GM19395 (cell line): ENCODE measurements around the gene ANKAR.
A peak's percentile ranks its signal among the peaks of the same experiment; 100 is the strongest.
"Not testable (repeated sequence)": the region's sequence is repeated elsewhere in the genome, so short reads cannot be mapped to it uniquely, and the experiment has no call there.

Experiments
- ATAC-seq: cut with Tn5 transposase; IDR thresholded peaks from one replicate; pipeline ENCODE4 v1.9.1; 2021; ENCODE audit warnings: mild to moderate bottlenecking, moderate library complexity; ENCODE audit not compliant: unreplicated experiment

The ANKAR gene

DNA sequence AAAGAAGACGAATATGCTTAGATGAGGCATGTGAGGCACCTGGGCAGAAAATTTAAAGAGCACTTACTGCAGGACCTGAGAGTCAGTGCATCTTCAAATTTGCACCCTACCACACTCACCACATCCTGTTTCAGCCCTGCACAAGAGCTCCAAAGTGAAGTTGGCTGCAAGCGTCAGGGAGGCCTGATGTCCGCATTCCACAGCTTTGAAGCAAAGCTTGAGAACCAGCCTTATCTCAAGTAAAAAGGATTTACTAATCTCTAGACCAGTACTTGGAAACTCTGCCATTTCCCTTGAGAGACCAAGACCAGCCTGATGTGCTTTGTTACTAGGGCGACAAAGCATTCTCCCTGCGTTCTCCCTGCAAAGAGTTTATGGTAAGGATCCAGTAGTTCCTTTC, 16.6 kb upstream of the ANKAR start:
- peak; percentile 52 for ATAC-seq

GRCh38 chr2:189658306-189659212, 15.9 kb upstream of the ANKAR start:
- ATAC-seq: no peak

DNA sequence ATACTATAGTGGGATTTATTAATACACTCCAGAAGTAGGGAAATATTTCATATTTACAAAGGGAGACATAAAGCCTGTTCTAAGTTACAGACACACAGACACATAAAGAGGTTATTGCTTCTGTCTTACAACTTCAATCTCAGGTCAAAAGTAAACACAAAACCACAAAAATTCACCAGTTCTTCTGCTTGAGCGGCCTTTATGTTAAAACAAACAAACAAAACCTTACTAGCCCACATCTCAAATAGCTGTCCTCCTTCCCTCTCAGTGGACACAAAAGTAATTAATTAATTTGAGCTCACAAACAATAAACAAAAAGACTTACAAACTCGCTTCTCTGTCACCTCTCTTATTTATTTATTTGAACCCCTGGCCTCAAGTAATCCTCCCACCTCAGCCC, 14.7 kb upstream of the ANKAR start:
- ATAC-seq: no peak

- ATAC-seq: no peak
Measured at GRCh38 chr2:189660803-189661147, 13.7 kb upstream of the ANKAR start.

DNA sequence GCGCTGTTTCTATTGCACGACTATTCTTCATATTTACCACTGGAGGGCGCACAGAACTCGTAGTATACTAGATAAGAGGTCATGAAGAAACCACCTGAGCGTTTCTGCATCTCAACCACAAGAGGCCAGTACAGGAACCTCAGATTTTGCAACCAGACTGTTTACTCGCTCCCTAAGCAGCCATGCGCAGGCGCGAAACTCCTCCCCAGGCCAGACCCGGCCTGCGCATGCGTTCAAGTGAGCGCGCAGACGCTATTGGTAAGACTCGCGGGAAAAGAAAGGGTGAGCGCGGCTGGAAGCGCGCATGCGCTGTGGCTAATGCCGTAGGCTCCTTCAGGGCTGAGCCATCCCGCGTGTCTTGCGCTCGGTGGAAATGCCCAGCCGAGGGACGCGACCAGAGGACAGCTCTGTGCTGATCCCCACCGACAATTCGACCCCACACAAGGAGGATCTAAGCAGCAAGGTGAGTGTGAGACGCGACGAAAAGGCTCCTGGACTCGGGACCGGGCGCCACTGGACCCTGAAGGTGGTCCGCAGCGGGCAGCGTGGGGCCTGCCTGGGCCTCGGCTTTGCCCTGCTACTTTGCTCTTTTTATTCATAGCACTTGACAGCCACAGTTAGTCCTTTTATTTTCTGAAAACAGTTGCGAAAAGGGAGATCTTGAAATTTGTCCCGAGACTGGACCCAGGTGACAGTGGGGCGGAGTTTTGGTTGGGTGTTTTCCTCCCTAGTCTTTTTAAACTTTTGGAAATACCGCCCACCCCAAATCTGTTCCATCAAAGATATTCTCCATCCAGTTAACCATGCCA, 13.1 kb upstream of the ANKAR start, which contains the start of gene ASNSD1:
ASNSD1 (plus strand) TSS at position 312 of the 809 bp plus-strand sequence. CDS start 4,674 bp downstream, outside the sequence.
- peak; percentile 93 for ATAC-seq

- ATAC-seq: no peak
Measured at GRCh38 chr2:189661957-189662321, 12.5 kb upstream of the ANKAR start.

DNA sequence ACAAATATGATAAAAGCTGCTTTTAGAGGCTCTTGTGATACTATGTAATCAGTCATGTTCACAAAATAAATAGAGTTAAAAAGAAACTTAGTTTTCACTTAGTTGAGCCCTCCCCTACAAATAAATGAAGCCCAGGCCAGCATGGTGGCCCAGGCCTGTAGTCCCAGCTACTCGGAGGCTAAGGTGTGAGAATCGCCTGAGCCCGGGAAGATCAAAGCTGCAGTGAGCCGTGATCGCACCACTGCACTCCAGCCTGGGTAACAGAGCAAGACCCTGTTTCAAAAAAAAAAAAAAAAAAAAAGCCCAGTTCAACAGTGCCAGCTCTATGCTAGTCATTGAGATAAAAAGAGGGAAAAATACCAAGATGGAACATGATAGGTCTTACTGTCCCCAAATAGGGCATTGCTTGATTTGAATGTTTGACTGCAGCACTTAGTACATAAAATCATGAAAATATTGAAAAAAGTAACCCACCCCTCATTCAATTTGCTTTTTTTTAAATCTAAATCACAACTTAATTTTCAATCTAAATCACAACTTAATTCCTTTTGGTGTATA, 11.7 kb upstream of the ANKAR start:
- no peak for ATAC-seq

- not testable (repeated sequence) for ATAC-seq
Measured at GRCh38 chr2:189663319-189663718, 11.2 kb upstream of the ANKAR start.

DNA sequence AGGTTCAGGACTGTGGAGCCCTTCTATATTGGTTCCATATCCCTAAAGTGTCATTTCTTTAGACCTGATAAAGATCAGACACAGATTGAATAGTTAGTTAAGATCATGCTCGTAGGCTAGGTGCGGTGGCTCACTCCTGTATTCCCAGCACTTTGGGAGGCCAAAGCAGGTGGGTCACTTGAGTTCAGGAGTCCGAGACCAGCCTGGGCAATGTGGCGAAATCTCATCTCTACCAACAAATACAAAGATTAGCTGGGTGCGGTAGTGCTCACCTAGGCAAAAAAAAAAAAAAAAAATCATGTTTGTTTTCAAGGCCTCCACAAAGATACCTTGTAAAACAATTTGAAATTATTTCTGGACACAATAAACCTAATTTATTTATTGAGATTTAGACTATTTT, 4.6 kb upstream of the ANKAR start:
- no peak for ATAC-seq

GRCh38 chr2:189673661-189674373, 653 bp upstream of the ANKAR start:
- peak; percentile 33 for ATAC-seq

DNA sequence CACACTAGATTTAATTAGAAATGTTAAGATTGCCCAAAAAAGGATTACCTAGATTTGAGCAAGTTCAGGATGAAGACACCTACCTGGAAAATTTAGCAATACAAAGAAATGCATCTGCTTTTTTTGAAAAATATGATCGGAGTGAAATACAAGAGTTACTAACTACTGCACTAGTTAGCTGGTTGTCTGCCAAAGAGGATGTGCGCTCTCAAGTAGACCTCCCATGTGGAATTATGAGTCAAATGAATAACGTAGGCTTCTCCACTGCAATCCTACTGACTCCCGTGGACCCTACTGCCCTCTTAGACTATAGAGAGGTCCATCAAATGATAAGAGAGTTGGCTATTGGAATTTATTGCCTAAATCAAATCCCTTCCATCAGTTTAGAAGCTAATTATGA, 2.0 kb downstream of the ANKAR start:
- ATAC-seq: no peak

- no peak for ATAC-seq
Measured at GRCh38 chr2:189679226-189679625, 4.8 kb downstream of the ANKAR start.

- no peak for ATAC-seq
Measured at GRCh38 chr2:189681203-189681602, 6.7 kb downstream of the ANKAR start.

GRCh38 chr2:189681903-189682302, 7.4 kb downstream of the ANKAR start:
- ATAC-seq: no peak

GRCh38 chr2:189683348-189683747, 8.9 kb downstream of the ANKAR start:
- no peak for ATAC-seq

DNA sequence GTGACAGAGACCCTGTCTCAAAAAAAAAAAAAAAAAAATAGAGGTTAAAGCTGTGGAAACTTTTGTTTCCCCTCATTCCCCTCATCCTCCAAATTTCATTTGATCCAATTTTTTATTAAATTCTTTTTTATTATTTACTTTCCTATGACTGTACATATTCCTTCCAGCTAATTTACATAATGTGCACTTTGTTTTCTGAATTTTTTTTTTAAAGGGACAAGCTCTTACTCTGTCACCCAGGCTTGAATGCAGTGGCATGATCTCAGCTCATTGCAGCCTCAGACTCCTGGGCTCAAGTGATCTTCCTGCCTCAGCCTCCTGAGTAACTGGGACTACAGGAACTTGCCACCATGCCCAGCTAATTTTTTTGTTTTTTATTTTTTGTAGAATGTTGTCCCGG, 10.3 kb downstream of the ANKAR start:
- no peak for ATAC-seq

DNA sequence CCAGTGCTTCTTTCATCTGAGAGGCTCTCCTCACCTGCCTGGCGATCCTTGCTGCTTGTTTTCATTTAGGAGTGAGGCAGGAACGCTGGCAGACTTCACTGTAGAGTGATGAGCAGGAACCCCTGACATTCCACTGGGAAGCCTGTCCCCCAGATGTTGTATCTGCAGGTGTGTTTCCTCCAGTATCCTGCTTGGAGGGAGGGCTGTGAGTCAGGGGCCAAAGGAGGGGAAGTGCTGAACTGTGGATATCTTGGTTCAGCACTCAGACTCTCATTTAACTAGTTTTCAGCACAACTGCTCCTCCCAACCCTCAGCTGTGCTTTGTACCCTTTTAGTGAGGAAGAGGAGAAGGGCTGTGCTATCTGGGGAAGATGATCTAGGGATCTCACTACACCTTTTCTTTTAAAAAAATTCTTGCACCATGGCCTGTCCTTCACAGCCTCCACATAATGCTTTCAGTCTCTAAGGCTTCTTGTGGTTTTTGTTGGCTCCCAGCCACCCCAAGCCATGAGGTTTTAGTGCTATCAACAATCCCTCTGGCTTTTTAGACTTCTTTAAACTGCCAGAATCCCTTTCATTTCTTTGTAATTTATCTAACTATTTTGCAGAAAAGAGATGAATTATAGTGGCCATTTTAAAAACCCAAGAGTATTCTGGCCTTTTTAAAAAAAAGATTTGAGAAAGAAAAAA, 11.2 kb downstream of the ANKAR start:
- no peak for ATAC-seq

DNA sequence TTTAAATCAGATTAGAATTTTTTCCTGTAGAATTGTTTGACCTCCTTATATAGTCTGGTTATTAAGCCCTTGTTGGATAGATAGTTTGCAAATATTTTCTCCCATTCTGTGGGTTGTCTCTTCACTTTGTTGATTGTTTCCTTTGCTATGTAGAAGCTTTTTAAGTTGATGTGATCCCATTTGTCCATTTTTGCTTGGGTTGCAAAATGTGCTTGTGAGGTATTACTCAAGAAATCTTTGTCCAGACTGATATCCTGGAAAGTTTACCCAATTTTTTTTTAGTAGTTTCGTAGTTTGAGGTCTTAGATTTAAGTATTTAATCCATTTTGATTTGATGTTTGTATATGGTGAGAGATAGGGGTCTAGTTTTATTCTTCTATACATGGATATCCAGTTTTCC, 13.3 kb downstream of the ANKAR start:
- ATAC-seq: not testable (repeated sequence)

DNA sequence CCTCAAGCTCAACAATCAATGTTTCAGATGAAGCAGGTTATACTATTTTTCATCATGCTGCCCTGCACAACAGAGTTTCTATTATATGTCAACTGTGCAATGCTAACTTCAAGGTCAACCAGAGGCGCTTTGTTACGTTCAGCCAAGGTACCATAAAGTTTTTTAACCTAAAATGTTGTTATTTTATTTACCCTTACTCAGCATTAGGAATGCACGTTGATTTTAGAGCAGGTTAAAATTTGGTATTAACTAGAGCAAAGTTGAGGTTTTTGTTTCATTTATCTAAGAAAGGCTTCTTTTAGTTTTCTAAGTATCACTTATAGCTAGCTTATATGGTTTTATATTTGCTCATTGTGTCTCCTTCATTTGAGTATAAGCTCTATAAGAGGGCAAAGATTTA, 21.8 kb downstream of the ANKAR start:
- ATAC-seq: no peak
